Esophagus muscularis mucosa (tissue), 4 donors: ENCODE measurements around the gene CCDC47.

Source experiments
- EP300 ChIP-seq: sonication (generic); formaldehyde crosslinking; IDR thresholded peaks from one replicate; pipeline ENCODE4 v1.6.1; 2017; ENCODE audit warnings: antibody characterized with exemption
- POLR2A ChIP-seq: fragments of 450-650 bp; IDR thresholded peaks from one replicate; pipeline ENCODE4 v1.6.1; 2017; ENCODE audit warnings: antibody characterized with exemption, moderate library complexity, mild to moderate bottlenecking, low read depth
- POLR2AphosphoS5 ChIP-seq, 2 donors: sonication (generic); formaldehyde crosslinking; IDR thresholded peaks; one replicate each; pipeline ENCODE4 v1.6.1; 2017; ENCODE audit warnings: antibody characterized with exemption in 2 of 2
- TF ChIP-seq, protein P1 (sequence below), 3 experiments: fragments of 200-600 bp in 2 of 3; fragments of 450-650 bp in 1 of 3; sonication (generic) in 2 of 3; IDR thresholded peaks; one replicate each; pipeline ENCODE4 v1.5.1; 2017 to 2019; ENCODE audit warnings: antibody characterized with exemption in 3 of 3, mild to moderate bottlenecking in 2 of 3, moderate library complexity in 1 of 3

- TF ChIP-seq POLR2AphosphoS5 (IDR thresholded peaks at IDR 0.05): no peak
- no peak for TF ChIP-seq POLR2A
- TF ChIP-seq, protein P1, sequence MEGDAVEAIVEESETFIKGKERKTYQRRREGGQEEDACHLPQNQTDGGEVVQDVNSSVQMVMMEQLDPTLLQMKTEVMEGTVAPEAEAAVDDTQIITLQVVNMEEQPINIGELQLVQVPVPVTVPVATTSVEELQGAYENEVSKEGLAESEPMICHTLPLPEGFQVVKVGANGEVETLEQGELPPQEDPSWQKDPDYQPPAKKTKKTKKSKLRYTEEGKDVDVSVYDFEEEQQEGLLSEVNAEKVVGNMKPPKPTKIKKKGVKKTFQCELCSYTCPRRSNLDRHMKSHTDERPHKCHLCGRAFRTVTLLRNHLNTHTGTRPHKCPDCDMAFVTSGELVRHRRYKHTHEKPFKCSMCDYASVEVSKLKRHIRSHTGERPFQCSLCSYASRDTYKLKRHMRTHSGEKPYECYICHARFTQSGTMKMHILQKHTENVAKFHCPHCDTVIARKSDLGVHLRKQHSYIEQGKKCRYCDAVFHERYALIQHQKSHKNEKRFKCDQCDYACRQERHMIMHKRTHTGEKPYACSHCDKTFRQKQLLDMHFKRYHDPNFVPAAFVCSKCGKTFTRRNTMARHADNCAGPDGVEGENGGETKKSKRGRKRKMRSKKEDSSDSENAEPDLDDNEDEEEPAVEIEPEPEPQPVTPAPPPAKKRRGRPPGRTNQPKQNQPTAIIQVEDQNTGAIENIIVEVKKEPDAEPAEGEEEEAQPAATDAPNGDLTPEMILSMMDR (IDR thresholded peaks at IDR 0.05): no peak
- no peak for TF ChIP-seq EP300
Observed at GRCh38 chr17:63735691-63736090, 37.7 kb downstream of the CCDC47 start.
